Measurements from ENCODE around the gene KHDC4. TPM values are rescaled to one million over a fixed set of nuclear protein-coding genes. Genes with fewer than 3 reads are reported as not detected.

The KHDC4 gene
- total RNA-seq, 1 donor from 2014 or later, result 44.5 TPM

DNA sequence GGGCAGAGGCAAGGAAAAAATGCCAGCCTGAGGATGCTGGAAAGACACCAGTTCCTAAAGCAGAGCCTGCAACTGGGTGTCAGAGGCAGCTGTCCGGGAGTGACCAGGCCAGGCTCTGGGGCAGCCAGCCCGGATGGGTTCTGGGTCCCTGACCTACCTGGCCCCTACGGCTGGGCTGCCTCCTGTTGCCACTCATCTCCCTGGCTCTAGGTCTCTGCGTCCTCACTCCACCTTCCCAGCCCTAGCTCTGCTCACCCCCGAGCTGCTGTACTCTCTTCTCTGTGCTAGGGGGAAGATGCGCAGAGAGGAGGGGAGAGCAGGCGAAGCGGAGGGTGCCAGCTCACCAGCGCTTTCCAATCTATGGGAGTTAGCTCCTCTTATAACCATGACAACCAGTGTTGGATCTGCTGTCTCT is 35.2 kb upstream of the KHDC4 start:
- no peak for DNase-seq (ENCODE audit: low spot score)

- DNase-seq (ENCODE audit: low spot score), result no peak
Observed at GRCh38 chr1:155968670-155969069, 34.5 kb upstream of the KHDC4 start.

- no peak for DNase-seq (ENCODE audit: low spot score)
Observed at GRCh38 chr1:155968051-155968400, 33.8 kb upstream of the KHDC4 start.

DNA sequence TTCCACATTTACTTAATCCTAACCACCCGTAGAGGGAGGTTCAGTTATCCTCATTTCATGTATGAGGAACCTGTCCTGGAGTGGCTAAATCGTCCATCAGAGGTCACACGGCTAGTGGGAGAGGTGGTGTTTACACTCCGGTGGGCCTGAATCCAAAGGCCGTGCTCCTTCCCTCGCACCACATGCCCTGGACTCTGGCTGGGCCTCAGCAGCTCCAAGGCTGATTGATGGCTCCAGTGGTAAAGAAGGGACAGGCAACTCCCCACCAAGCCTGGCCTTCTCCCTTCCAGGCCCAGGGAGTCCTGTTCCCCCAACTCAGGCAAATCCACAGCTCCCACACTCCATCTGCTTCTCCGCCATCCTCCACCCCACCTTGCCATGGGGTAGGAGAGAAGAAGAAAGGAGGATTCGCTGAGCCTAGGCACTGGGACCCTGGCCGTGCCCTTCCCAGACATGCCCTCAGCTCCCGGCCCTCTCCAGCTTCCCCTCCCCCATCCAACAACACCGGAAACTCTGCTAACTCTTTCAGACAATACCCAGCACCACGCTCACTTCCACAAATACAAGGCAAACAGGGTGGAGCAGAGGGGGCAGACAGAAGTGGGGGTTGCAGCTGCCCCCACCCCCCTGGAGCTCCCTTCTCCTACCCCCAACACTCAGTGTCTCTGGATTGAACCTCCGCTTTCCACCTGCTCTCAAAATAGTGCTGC is 33.3 kb upstream of the KHDC4 start:
- no peak for DNase-seq (ENCODE audit: low spot score)

GRCh38 chr1:155966750-155967149 is 32.5 kb upstream of the KHDC4 start:
- no peak for DNase-seq (ENCODE audit: low spot score)

DNA sequence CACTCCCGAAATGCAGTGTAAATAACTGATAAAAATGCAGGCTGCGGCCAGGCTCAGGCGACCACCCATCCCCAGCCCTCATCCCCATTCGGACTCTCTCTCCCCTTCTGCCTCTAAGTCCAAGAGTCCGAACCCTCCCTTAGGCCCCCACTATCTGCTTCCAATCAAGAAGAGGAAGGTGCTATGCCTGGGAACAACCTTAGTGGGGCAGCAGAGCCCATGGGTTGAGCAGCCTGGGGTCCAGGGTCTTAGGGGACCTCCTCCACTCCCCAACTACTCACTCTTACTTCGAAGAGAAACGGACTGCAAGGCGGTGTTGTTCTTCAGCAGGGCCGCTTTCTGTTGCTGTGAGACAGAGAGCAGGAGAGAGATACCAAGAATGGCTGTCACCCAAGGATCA is 31.9 kb upstream of the KHDC4 start:
- no peak for DNase-seq (ENCODE audit: low spot score)

- no peak for DNase-seq (ENCODE audit: low spot score)
Observed at GRCh38 chr1:155964193-155964592, 30.0 kb upstream of the KHDC4 start.

GRCh38 chr1:155962599-155963211 is 28.5 kb upstream of the KHDC4 start:
- no peak for DNase-seq (ENCODE audit: low spot score)

DNA sequence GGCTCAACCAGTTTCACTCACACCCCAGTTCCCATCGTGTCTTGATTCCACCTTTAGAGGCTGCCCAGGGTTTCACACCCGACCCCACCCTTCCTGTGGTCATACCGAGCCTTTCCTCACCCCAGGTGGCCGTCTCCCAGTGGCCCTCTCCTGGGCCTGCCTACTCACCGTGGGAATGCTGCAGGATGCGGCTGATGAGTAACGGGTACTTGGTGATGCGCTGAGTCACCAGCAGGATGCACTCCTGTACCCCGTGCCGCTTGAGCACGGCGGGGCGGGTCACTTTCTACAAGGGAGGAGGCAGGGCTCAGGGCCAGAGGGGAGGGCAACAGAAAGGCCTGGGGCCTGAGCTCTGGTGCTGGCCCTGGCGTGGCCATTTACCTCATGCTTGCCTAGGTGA is 27.7 kb upstream of the KHDC4 start:
- DNase-seq (ENCODE audit: low spot score), result no peak

GRCh38 chr1:155960081-155960745 is 26.0 kb upstream of the KHDC4 start:
- no peak for DNase-seq (ENCODE audit: low spot score)

- DNase-seq (ENCODE audit: low spot score), result no peak
Observed at GRCh38 chr1:155957411-155957915, 23.2 kb upstream of the KHDC4 start.

DNA sequence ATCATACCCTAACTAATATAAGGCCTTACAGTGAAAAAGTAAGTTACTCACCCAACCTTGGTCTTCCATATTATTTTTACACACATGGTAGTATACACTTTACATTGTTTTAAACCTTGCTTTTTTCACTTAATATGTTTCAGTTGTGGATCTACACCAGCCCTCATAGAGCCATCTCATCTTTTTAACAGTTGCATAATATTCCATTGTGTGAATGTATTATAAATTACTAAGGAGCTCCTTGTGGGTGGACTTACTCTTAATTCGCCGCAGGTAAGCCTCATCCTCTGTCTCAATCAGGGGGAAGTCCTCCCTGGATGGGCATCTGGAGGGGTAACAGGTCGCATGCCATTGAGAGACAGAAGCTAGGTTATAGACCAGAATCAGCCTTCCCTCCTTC is 20.4 kb upstream of the KHDC4 start:
- no peak for DNase-seq (ENCODE audit: low spot score)

DNA sequence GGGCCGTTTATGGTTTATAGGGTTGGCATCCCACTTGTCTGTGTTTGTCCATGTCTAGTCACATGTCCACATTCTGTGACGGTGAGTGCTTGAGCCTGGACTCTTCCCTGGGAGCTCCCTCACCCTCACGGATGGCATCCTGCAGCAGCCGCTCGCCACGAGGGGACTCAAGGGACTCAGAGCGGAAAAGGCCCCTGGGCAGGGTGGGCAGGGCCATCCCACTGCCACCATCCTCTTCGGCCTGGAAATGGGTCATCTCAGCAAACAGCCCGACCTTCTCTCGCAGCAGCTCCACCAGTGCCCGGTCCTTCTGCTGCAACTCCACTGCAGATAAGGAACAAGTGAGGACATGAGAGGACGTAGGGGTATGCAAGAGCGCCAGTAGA is 18.3 kb upstream of the KHDC4 start:
- no peak for DNase-seq (ENCODE audit: low spot score)

GRCh38 chr1:155951753-155952504 is 17.7 kb upstream of the KHDC4 start:
- DNase-seq (ENCODE audit: low spot score), result no peak

GRCh38 chr1:155950829-155951228 is 16.6 kb upstream of the KHDC4 start:
- no peak for DNase-seq (ENCODE audit: low spot score)

DNA sequence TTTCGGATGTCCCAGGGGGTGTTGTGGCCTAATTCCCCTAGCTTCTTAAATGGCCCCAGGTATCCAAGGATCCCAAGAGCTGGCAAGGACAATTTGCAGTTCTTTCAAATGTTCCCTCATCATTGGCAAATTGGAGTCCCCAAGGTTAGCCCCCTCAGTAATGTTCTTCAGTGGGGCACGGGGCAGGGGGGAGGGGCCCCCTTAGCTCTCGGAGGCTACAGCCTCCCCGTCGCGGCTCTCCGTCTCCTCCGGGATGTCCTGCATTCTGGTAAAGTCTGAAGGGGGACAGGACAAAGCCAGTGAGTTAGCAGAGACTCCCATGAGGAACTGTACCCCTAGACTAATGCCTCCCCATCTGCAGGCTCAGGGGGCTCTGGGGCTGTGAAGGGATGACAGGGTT is 13.5 kb upstream of the KHDC4 start:
- DNase-seq (ENCODE audit: low spot score), result no peak

DNA sequence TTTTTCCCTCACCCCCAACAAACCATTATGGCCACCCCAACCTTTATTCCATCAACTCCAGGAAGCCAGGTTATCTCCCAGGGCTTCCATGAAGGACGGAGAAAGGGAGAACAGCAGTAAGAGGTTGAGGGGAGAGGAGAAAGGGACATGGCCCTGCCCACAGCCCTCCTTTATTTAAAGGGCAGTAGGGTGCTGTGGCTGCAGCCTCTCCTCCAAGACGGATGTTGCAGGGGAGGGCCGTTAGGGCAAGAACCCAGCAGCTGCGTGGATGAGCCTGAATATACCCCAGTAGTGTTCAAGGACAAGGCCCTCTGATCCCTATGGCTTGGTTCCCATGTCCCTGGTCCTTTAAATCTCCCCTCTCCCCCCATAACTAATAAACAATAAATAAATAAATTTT is 13.1 kb upstream of the KHDC4 start:
- DNase-seq (ENCODE audit: low spot score), result no peak

DNA sequence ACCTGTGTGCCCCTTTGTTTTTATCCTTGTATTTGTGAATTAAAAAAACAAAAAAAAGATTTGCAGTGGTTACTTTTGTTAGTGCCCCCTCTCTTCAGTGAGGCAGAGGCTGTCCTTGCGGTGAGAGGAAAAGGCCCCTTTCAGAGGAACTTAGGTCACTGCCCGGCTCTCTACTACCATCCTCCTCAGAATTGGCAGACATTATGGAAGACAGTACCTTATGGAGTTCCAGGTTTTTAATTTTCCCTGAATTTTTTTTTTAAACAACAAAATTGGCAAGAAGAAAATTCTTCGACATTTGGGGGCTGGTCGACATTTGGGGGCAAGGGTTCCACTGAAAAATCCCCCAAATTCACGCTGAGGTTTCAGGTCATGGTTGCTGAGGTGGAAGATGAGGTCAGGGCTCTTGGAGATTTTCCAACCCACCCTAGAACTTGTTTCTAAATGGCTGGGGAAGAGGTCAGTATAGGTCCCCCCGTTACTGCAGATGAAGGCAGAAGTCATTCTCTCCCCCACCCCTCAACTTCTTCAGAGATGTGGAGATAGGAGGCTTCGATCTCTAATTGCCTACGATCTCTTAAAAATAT is 12.5 kb upstream of the KHDC4 start:
- DNase-seq (ENCODE audit: low spot score), result no peak

GRCh38 chr1:155944444-155944799 is 10.2 kb upstream of the KHDC4 start:
- DNase-seq (ENCODE audit: low spot score), result no peak

- DNase-seq (ENCODE audit: low spot score), result no peak
Observed at GRCh38 chr1:155942578-155943141, 8.4 kb upstream of the KHDC4 start.

DNA sequence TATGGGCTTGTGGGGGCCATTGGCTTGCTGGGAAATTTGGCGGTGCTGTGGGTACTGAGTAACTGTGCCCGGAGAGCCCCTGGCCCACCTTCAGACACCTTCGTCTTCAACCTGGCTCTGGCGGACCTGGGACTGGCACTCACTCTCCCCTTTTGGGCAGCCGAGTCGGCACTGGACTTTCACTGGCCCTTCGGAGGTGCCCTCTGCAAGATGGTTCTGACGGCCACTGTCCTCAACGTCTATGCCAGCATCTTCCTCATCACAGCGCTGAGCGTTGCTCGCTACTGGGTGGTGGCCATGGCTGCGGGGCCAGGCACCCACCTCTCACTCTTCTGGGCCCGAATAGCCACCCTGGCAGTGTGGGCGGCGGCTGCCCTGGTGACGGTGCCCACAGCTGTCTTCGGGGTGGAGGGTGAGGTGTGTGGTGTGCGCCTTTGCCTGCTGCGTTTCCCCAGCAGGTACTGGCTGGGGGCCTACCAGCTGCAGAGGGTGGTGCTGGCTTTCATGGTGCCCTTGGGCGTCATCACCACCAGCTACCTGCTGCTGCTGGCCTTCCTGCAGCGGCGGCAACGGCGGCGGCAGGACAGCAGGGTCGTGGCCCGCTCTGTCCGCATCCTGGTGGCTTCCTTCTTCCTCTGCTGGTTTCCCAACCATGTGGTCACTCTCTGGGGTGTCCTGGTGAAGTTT is 7.8 kb upstream of the KHDC4 start:
- no peak for DNase-seq (ENCODE audit: low spot score)

All from mucosa of gallbladder (tissue), 1 donor.